Panc1 (cell line): ENCODE measurements around the gene CNTNAP3B. TPM values are rescaled to one million over a fixed set of nuclear protein-coding genes. Genes with fewer than 3 reads are reported as not detected.
"Not testable (repeated sequence)": the region's sequence is repeated elsewhere in the genome, so short reads cannot be mapped to it uniquely, and the experiment has no call there.

Experiments
- ATAC-seq: fragments of 200-7000 bp; cut with Tn5 transposase; 2 replicates; pipeline ENCODE4 v1.9.1; 2020; ENCODE audit warnings: mild to moderate bottlenecking, moderate library complexity
- BruUV-seq: library from RNA; stranded (reverse); fragments of 400-500 nt; replicated peaks from 2 replicates; lab custom pipeline; 2021; lab: Mats Ljungman, UMichigan
- CTCF ChIA-PET: fragments of 300-600 bp; sonication (Branson Sonifier 250); formaldehyde crosslinking; loops from one replicate; lab custom pipeline; 2022; ENCODE audit warnings: antibody characterized with exemption; lab: Charles Lee
- POLR2A ChIA-PET: fragments of 300-600 bp; sonication (Branson Sonifier 250); formaldehyde crosslinking; loops from one replicate; lab custom pipeline; 2022; ENCODE audit warnings: antibody characterized with exemption; lab: Charles Lee
- DNase-seq: peaks from one replicate; pipeline ENCODE4 v3.0.0-alpha.2; 2010; ENCODE audit warnings: low read depth, low spot score
- H3K27ac ChIP-seq: 2 replicates; pipeline ENCODE4 v1.5.1; 2011; ENCODE audit warnings: mild to moderate bottlenecking, low read length, inconsistent platforms
- H3K27me3 ChIP-seq: fragments of 200-500 bp; sonication (Bioruptor generic); 2 replicates; pipeline ENCODE4 v1.6.0; 2014; ENCODE audit warnings: low read length, inconsistent platforms; ENCODE audit not compliant: control insufficient read depth, insufficient read depth
- H3K36me3 ChIP-seq: fragments of 200-500 bp; sonication (Bioruptor generic); 2 replicates; pipeline ENCODE4 v1.5.1; 2014; ENCODE audit warnings: inconsistent platforms, mild to moderate bottlenecking, low read length, moderate library complexity; ENCODE audit not compliant: control insufficient read depth, insufficient read depth
- H3K4me1 ChIP-seq: 2 replicates; pipeline ENCODE4 v1.5.1; 2011; ENCODE audit warnings: inconsistent platforms, mild to moderate bottlenecking, low read length, moderate library complexity; ENCODE audit not compliant: control insufficient read depth, insufficient read depth
- H3K4me3 ChIP-seq, 2 experiments: 2 replicates each; pipeline ENCODE4 v1.5.1; 2011 to 2012; ENCODE audit warnings: low read depth in 2 of 2, low read length in 2 of 2, mild to moderate bottlenecking in 2 of 2, inconsistent platforms in 1 of 2, moderate library complexity in 1 of 2
- H3K9me3 ChIP-seq: fragments of 200-500 bp; sonication (Bioruptor generic); 2 replicates; pipeline ENCODE4 v1.5.1; 2014; ENCODE audit warnings: low read depth, mild to moderate bottlenecking, inconsistent platforms, low read length, moderate library complexity; ENCODE audit not compliant: control insufficient read depth, insufficient read depth
- in situ Hi-C: cut with HindIII; loops from 2 replicates; pipeline ENCODE4 v1.10.0; 2016; ENCODE audit warnings: low sequenced_read_pairs, low pct_unique_long_range_greater_than_20kb
- intact Hi-C: fragments of 100-400 bp; cut with micrococcal nuclease; formaldehyde crosslinking; loops from one replicate; pipeline ENCODE4 v1.10.0; 2022; ENCODE audit not compliant: unreplicated experiment
- total RNA-seq: library from RNA; stranded (reverse); gene quantifications from one replicate; pipeline ENCODE4 v1.2.1, GENCODE V29; 2021; ENCODE audit not compliant: unreplicated experiment

Gene CNTNAP3B
- total RNA-seq, 1 experiment from 2014 or later, result 8.1 TPM

GRCh38 chr9:42084559-42084952 lies 44.7 kb downstream of the CNTNAP3B start:
- H3K27me3 ChIP-seq, in situ Hi-C loops, H3K4me3 ChIP-seq, DNase-seq, BruUV-seq, H3K4me1 ChIP-seq, ATAC-seq, H3K36me3 ChIP-seq, CTCF ChIA-PET, H3K9me3 ChIP-seq, intact Hi-C loops, POLR2A ChIA-PET, H3K27ac ChIP-seq: not testable (repeated sequence)

GRCh38 chr9:42083877-42084558 lies 45.2 kb downstream of the CNTNAP3B start:
- H3K27ac ChIP-seq, DNase-seq, POLR2A ChIA-PET, intact Hi-C loops, in situ Hi-C loops, H3K4me3 ChIP-seq, H3K9me3 ChIP-seq, BruUV-seq, CTCF ChIA-PET, H3K27me3 ChIP-seq, H3K36me3 ChIP-seq, H3K4me1 ChIP-seq, ATAC-seq: not testable (repeated sequence)

GRCh38 chr9:42080376-42080775 lies 48.9 kb downstream of the CNTNAP3B start:
- intact Hi-C loops, in situ Hi-C loops, CTCF ChIA-PET: not testable (repeated sequence)

GRCh38 chr9:42074868-42075267 lies 54.4 kb downstream of the CNTNAP3B start:
- CTCF ChIA-PET, BruUV-seq, ATAC-seq, H3K4me1 ChIP-seq, H3K27me3 ChIP-seq, H3K9me3 ChIP-seq, H3K27ac ChIP-seq, H3K36me3 ChIP-seq, in situ Hi-C loops, POLR2A ChIA-PET, DNase-seq, intact Hi-C loops, H3K4me3 ChIP-seq: not testable (repeated sequence)

More at GRCh38 chr9:42080376-42080775, 48.9 kb downstream of the CNTNAP3B start:
- H3K4me3 ChIP-seq, H3K9me3 ChIP-seq, ATAC-seq, H3K27ac ChIP-seq, H3K36me3 ChIP-seq, BruUV-seq, DNase-seq, POLR2A ChIA-PET, H3K27me3 ChIP-seq, H3K4me1 ChIP-seq: not testable (repeated sequence)

GRCh38 chr9:42071026-42071425 lies 58.2 kb downstream of the CNTNAP3B start:
- H3K9me3 ChIP-seq, H3K27me3 ChIP-seq, BruUV-seq, DNase-seq, H3K36me3 ChIP-seq, intact Hi-C loops, POLR2A ChIA-PET, ATAC-seq, CTCF ChIA-PET, H3K27ac ChIP-seq, in situ Hi-C loops, H3K4me3 ChIP-seq, H3K4me1 ChIP-seq: not testable (repeated sequence)

- ATAC-seq, H3K27ac ChIP-seq, DNase-seq, H3K36me3 ChIP-seq, H3K4me1 ChIP-seq, CTCF ChIA-PET, POLR2A ChIA-PET, H3K4me3 ChIP-seq, BruUV-seq, H3K27me3 ChIP-seq, H3K9me3 ChIP-seq, intact Hi-C loops, in situ Hi-C loops: not testable (repeated sequence)
Observed at GRCh38 chr9:42070035-42070799, 59.0 kb downstream of the CNTNAP3B start.

GRCh38 chr9:42053874-42054273 lies 75.4 kb downstream of the CNTNAP3B start:
- CTCF ChIA-PET, in situ Hi-C loops, intact Hi-C loops, H3K36me3 ChIP-seq, H3K4me3 ChIP-seq, ATAC-seq, POLR2A ChIA-PET, H3K27me3 ChIP-seq, H3K9me3 ChIP-seq, H3K4me1 ChIP-seq, H3K27ac ChIP-seq, DNase-seq, BruUV-seq: not testable (repeated sequence)
